Gastrocnemius medialis (tissue), 4 donors: ENCODE results near the gene PTPRF.

ENCODE experiments used
- POLR2A ChIP-seq, 2 donors: fragments of 450-650 bp; IDR thresholded peaks; one replicate each; pipeline ENCODE4 v1.6.1; 2017; ENCODE audit warnings: antibody characterized with exemption in 2 of 2, mild to moderate bottlenecking in 2 of 2, moderate library complexity in 2 of 2
- TF ChIP-seq, protein P1 (sequence below), 5 experiments: fragments of 450-650 bp in 3 of 5; fragments of 200-600 bp in 2 of 5; sonication (generic) in 2 of 5; IDR thresholded peaks in 4 of 5; conservative IDR thresholded peaks in 1 of 5; 1 replicate in 4 of 5; 2 replicates in 1 of 5; pipeline ENCODE4 v1.5.1; 2016 to 2019; ENCODE audit warnings: antibody characterized with exemption in 5 of 5, mild to moderate bottlenecking in 3 of 5, moderate library complexity in 3 of 5

DNA sequence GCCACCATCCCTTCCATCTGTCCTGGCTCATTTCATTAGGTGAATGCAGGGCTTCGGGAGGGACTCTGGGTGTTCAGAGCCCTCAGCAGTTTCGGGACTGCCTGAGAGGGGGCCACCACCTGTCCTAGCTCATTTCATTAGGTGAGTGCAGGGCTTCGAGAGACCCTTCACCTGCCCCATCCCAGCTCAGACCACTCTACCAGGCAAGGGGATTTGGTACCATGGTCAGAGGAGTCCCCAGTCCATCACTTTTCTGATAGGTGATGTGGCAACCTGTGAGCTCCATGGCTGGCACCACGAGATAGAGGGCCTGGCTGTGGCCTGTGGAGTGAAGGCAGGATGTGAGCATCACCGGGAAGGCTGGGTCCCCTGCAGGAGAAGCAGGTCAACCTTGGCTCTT is 86.3 kb downstream of the PTPRF start:
- TF ChIP-seq, protein P1, sequence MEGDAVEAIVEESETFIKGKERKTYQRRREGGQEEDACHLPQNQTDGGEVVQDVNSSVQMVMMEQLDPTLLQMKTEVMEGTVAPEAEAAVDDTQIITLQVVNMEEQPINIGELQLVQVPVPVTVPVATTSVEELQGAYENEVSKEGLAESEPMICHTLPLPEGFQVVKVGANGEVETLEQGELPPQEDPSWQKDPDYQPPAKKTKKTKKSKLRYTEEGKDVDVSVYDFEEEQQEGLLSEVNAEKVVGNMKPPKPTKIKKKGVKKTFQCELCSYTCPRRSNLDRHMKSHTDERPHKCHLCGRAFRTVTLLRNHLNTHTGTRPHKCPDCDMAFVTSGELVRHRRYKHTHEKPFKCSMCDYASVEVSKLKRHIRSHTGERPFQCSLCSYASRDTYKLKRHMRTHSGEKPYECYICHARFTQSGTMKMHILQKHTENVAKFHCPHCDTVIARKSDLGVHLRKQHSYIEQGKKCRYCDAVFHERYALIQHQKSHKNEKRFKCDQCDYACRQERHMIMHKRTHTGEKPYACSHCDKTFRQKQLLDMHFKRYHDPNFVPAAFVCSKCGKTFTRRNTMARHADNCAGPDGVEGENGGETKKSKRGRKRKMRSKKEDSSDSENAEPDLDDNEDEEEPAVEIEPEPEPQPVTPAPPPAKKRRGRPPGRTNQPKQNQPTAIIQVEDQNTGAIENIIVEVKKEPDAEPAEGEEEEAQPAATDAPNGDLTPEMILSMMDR (IDR thresholded peaks at IDR 0.05 in 4 of 5, conservative IDR thresholded peaks at IDR 0.05 in 1 of 5): no peak
- TF ChIP-seq POLR2A (IDR thresholded peaks at IDR 0.05): no peak
